Measurements from ENCODE around the gene IFI6.
"Not testable (repeated sequence)": the region's sequence is repeated elsewhere in the genome, so short reads cannot be mapped to it uniquely, and the experiment has no call there.

The IFI6 gene

DNA sequence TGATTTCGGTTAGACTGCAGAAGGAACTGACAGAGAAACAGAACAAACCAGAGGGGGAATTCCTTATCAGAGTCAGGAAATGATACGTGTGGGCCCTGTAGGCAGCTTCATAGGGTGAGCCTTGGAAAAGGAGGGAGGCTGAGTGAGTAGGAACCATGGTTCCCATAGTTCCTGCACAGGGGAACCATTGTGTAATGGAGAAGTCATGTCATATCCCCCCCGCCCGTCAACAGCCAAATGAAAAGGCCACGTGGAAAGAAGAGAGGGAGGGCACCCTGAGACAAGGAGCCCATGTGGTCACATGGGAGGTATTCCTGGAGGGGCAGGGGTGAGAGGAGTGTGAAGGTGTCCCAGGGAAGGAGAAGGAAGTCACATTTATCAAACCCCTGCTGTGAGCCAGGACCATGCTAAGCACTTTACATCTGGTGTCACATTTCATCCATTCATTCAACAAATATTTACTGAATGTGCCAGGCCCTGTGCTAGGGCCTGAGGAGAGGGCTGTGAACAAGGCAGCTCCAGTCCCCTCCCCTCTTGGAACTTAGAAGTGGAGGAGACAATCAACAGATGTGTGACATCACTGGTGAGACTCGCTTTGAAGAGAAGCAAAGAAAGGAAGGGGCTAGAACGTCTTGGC lies 21.3 kb downstream of the IFI6 start:
- DNase-seq (ENCODE audit: low read depth in 2 of 2) = no peak

DNA sequence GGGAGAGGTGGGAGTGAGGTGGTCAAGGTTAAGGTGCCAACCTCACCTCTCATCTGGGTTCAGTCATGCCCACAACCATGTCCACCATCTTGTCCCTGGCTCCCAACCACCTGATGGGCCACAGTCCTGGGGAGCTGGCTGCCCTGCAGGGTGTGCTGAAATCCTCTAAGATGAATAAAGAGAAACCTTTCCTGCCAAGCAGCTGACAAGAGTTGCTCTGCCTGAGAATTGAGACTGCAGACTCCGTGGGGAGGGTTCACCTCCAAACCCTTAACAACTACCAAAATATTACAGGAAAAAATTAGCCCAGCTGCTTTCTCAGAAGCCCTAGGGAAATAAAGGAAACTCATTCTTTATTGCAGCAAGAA lies 21.8 kb downstream of the IFI6 start:
- no peak for DNase-seq (ENCODE audit: low read depth in 2 of 2)

DNA sequence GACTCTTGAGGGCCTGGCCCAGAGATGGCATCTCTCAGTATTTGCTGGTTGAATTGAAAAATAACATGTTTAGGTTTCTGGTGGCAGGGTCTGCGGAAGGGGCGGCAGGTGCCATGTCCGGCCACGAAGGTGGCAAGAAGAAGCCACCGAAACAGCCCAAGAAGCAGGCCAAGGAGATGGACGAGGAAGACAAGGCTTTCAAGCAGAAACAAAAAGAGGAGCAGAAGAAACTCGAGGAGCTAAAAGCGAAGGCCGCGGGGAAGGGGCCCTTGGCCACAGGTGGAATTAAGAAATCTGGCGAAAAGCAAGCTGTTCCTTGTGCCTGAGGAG lies 22.7 kb downstream of the IFI6 start:
- DNase-seq (ENCODE audit: low read depth in 2 of 2) = no peak

DNA sequence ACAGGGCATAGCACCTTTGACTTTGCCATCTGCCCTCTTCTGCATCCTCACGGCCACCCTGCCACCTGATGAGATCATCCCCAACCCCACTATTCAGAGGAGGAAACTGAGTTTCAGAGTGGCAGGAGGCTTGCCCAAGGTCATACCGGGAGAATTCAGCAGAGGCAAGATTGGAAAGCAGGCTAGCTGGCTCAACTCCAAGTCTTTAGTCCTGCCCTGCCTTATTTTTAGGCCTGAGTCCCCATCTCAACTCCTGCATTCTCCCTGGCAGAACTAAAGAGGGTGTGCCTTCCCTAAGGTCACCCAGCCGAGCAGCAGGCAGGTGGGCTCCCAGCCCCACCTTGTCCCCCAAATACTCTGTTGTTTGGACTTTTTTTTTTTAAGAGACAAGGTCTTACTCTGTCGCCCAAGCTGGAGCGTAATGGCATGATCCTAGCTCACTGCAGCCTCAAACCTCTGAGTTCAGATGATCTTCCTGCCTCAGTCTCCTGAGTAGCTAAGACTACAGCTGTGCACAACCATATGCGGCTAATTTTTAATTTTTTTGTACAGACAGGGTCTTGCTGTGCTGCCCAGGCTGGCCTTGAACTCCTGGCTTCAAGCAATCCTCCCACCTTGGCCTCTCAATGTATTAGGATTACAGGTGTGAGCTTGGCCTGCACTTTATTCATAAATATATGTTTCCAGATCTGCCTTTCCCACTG lies 23.2 kb downstream of the IFI6 start:
- no peak for DNase-seq (ENCODE audit: low read depth in 2 of 2)

DNA sequence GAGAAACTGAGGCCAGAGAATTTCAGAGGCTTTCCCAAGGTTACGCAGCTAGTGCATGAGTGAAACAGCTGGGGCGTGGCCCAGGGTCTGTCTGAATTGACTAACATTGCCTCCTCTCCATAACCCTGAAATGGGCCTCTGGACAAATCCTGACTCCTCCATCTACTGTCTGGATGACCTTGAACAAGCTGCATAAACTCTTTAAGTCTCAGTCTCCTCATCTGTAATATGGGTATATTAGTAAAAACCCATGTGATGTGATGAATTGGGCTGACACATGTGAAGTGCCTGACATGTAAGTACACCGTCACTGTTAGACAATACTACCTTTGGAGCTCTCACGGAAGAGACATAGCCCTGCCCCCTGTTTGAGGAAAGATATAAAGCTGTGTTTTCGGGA lies 24.7 kb downstream of the IFI6 start:
- no peak for DNase-seq (ENCODE audit: low read depth in 2 of 2)

DNA sequence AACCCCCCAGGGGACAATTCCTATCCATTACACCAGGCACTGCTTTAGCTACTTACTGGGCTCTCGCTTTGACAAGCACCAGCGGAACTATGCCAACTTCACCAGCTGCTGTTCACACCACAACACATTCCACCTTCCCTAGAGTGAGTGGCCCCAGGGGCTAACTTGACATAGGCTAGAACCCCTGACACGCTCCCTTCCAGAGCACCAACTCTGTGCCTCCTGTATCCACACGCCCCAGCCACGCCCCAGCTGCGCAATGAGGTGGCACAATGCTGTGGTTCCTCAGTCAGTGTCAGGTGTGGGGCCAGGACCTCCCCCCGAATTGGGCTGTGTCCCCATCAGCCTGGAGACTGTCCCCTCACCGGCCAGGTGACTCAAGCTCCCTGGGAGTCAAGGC lies 25.3 kb downstream of the IFI6 start:
- no peak for DNase-seq (ENCODE audit: low read depth in 2 of 2)

DNA sequence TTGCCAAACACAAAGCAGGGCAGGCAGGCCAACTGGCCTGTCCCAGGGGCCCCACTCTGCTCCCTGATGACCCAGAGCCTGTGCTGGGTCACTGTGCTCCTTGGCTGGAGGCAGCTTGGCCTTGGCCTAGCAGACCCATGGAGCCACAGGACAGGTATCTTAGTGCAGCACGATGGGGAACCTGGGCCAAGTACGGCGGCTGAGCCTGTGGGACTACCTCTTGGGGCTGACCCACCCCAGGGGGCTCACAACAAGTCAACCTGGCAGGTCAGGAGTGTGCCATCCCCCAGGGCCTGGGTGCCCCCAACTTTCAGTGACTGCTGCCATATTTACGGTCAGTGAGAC lies 26.9 kb downstream of the IFI6 start:
- DNase-seq (ENCODE audit: low read depth in 2 of 2) = no peak

DNA sequence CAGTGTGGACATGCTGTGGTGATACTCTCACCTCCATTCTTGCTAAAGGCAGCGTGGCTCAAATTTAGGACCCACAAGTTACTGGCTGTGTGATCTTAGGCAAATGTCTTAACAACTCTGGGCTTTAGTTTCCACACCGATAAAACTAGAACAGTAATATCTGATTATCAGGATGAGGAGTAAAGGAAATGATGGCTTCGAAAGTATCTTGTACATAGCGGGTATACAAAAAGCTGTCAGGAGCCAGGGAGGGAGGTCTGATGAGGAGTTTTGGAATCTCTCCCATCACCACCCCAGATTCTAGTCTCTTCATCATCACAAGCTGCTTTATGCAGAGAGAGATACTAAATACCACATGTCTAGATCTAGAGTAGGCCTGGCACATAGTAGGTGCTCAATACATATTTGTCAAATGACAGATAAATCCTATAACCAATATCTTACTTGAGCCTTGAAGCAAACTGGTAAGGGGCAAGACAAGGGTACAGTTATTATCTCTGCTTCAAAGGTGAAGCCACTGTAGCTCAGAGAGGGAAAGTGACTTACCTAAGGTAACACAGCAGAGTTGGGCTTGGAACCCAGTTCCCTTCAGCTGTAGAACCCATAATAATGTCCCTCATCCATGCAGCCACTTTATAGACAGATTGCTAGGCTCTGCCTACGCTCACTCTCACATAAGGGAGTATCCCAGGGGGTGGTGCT lies 27.5 kb downstream of the IFI6 start:
- no peak for DNase-seq (ENCODE audit: low read depth in 2 of 2)

DNA sequence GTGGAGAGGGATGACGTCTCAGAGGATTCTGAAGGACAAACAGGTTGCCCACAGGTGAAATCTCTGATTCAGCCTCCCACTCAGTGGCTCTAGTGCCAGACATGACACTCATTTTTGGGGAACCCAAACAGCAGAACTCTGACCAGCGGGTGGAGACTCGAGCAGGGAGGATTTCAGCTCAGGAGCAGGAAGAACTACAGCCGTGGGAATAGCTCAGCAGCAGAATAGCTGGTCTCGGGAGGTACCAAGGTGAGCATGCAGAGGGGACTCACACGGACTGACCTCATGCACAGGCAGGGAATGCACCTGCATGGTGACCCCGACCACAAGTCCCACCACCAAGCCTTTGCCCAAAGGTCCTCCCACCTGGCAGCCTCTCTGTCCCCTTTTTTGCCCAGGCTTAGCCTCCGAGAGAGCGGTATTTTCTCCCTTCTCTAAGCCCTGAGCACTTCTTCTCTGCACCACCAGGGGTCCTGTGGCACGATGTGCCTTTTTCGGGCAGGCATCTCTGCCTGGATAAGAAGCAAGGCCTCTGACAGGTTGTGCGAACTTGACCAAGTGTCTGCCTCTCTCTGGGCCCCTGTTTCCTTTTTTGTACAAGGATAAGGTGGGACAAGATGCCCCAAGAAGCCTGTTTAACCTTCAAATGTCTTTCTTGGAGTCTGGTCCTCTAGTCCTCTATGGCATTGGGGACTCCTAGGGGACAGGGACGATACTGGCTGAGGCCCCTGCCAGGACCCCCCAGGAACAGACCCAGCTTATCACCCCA lies 28.2 kb downstream of the IFI6 start:
- DNase-seq (ENCODE audit: low read depth in 2 of 2) = peak in 1 of 2 donors; percentile 45

DNA sequence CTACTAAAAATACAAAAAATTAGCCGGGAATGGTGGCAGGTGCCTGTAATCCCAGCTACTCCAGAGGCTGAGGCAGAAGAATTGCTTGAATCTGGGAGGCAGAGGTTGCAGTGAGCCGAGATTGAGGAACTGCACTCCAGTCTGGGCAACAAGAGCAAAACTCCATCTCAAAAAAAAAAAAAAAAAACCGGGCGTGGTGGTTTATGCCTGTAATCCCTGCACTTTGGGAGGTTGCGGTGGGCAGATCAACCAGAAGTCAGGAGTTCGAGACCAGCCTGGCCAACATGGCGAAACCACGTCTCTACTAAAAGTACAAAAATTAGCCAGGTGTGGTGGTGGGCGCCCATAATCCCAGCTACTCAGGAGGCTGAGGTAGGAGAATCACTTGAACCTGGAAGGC lies 31.5 kb downstream of the IFI6 start:
- not testable (repeated sequence) for DNase-seq (ENCODE audit: low read depth in 2 of 2)

DNA sequence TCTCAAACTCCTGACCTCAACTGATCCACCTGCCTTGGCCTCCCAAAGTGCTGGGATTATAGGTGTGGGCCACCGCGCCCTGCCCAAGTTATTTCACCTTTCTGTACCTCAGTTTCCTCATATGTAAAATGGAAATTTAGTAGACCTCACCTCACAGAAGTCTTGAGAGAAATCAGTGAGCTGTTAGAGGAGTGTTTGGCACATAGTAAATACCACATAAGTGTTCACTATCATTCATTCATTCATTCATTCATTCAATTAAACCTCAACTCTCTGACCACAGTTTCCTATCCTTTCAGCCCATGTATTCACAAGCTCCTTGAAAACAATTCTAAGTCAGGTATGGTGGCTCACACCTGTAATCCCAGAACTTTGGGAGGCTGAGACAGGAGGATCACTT lies 33.2 kb downstream of the IFI6 start:
- no peak for DNase-seq (ENCODE audit: low read depth in 2 of 2)

DNA sequence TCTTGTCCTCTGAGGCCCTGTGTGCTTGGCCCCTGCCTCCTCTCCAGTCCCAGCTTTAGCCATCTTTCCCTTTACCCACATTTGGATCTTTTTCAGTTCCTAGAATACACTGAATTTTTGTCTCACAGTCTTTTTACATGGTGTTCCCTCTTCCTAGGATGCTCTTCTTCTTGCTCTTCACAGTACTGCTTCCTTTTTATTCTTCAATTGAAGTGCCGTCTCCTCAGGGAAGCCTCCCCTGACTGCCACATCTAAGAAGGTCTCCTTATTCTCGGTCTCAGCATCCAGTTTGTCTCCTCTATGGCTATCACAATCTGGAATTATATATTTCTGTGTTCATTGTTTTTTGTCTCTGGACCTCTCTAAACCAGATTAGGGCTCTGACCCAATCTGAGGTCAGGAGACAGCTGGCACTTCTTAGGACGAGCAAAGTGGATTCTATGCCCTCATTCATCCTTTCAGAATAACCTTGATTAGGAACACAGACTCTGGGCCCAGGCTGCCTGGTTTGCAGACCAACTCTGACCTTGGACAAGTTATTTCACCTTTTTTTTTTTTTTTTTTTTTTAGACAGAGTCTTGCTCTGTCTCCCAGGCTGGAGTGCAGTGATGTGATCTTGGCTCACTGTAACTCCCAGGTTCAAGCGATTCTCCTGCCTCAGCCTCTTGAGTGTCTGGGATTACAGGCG lies 33.8 kb downstream of the IFI6 start:
- DNase-seq (ENCODE audit: low read depth in 2 of 2) = no peak

DNA sequence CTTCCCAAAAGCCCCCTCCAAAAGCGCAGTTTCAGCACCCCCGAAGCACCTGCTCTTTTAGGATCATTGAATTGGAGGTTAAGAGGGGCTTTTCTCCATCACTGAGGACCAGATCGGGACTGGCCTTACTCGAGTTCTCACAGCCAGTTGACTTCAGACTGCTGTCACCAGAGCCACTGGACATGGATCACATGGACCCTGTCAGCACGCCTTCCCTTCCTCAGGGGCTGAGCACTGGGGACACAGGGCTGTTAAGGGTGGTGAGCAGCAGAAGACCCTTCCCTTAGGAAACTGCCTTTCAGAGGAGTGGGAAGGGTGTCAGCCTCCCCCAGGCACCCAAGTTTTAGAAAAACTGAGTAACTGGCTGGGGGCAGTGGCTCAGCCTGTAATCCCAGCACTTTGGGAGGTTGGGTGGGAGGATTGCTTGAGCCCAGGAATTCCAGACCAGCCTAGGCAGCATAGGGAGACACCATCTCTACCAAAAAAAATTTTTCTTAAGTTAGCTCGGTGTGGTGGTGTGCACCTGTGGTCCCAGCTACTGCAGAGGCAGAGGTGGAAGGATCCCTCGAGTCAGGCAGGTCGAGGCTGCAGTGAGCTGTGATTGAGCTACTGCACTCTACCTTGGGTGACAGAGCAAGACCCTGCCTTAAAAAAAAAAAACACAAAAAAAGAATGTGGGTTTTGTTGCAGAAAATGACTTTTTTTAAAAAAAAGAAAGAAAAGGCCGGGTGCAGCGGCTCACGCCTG lies 36.4 kb downstream of the IFI6 start:
- no peak for DNase-seq (ENCODE audit: low read depth in 2 of 2)

DNA sequence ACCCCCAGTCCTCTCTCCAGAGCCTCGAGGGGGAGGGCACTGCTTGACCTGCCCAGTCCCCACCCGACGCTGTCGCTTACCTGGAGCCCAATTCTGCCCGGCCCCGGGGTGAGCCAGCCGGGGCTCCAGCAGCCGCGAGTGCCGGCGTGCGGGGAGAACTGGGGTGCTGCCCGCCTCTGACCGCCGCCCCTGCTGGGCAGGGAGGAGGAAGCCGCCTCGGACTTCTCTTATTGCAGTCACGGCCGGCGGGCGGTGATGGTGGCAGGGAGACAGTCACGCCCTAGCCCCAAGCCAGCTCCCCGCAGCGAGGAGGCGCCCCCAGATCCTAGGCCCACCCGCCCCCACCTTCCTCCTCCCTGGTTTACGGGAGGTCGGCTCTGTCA lies 37.0 kb downstream of the IFI6 start, which contains the start of gene FGR:
Gene FGR (minus strand): TSS at position 201 of the 383 bp plus-strand sequence. CDS start 11,269 bp downstream, outside the sequence.
- no peak for DNase-seq (ENCODE audit: low read depth in 2 of 2)

DNA sequence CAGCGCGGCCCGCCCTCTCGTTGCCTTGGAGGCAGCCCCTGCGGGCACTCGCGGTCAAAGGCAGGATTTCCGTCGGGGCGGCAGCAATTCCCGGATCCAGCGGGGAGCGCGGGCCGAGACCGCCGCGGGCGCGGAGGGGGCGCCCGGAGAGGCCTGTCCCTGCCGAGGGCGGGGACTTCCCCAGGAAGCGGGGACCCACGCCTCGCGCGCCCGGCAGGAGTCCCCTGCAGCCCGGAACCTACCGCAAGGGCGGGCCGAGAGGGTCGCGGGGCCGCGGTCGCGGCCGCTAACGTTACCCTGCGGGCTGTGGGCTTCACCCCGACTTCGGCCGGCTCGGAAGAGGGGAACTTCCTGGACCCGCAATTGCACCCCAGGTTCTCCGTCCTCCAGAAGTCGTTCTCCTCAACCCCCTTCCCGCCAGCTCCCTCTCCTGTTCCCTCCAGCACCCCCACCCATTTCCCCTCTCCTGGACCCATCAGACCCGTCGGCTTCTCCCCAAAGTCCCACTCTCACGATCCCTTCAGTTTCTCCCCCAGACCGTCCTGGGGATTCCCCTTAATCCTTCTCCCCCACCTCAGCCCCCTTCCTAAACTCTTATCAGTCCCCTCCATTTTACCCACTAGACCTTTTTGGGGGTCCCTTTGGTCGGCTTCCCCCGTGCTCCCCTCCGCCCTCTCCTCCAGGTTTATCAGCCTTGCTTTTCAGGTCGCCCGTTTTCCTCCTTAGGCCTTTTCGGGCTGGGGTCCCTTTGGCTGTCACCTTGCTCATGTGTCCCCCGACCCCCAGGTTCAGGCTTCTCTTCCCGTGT lies 37.6 kb downstream of the IFI6 start:
- no peak for DNase-seq (ENCODE audit: low read depth in 2 of 2)

DNA sequence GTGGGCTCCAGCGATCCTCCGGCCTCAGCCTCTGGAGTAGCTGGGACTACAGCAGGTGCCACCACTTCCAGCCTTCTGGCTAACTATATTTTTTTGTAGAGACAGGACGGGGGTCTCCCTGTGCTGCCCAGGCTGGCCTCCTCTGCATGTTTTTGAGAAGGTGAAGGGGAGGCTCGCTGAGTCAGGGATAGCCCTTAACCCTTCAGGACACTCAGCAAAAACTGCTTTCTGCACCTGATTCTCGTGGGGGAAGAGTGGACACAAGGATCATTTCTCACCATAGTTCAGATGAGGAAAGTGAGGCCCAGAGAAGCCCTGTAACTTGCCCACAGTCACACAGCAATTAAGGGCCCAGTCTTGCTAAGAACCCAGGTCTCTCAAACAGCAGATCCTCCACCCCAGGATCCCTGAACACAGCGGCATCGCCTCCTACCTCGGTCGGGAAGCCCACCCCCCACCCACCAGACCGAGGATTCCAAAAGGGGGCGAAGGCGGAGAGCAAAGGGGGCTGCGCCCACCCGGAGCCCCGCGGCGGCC lies 38.3 kb downstream of the IFI6 start:
- no peak for DNase-seq (ENCODE audit: low read depth in 2 of 2)

DNA sequence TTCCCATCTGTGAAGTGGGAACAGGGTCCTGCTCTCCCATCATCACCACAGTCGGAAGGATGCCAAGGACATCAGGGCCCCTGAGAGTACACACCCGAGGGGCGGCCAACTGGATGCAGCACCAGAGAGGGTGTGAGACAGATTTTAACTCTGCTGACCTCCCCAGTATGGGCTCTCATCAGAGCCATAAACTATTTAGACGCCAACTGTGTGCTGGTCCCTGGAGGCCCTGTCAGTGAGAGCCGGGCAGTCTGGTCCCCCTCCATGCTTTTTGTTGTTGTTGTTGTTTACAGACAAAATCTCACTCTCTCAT lies 38.7 kb downstream of the IFI6 start:
- DNase-seq (ENCODE audit: low read depth in 2 of 2) = no peak

DNA sequence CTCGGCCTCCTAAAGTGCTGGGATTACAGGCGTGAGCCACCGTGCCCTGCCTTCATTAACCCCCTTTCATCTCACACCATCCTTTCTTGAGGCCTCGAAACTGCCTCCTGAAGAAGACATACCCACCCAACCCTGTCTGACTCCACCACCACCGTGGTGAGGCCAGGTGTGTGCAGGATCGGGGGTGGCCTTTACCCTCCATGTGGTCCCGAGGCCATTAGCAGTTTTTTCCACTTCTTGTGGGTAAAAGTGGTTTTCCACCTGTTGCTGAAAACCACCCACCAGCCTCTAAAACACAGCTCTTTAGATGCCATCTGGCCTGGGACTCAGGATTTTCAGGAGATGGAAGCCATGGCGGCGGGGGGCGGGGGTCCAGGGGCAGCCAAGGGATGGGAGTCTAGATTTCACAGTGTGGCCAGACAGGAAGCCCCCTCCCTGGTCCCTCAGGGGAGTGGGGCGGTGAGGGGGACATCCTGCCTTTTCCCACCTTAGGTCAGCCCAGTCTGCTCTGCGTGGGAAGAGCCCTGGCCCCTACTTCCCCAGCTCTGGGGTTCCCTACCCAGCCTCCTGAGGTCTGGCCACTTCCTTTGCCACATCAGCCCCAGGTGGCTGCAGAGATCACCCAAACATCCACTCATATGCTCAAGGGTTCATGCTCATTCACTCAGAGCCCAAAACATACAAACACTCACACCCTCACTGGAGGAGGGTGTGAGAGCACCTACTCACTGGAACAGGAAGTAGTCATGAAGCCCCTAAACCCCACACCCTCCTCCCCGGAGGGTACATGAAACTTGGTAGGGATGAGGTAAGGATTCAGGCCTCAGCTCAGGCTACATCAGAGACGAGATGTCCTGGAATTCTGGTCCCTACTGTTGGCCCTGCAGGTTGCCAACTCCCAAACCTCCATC lies 39.4 kb downstream of the IFI6 start:
- no peak for DNase-seq (ENCODE audit: low read depth in 2 of 2)

DNA sequence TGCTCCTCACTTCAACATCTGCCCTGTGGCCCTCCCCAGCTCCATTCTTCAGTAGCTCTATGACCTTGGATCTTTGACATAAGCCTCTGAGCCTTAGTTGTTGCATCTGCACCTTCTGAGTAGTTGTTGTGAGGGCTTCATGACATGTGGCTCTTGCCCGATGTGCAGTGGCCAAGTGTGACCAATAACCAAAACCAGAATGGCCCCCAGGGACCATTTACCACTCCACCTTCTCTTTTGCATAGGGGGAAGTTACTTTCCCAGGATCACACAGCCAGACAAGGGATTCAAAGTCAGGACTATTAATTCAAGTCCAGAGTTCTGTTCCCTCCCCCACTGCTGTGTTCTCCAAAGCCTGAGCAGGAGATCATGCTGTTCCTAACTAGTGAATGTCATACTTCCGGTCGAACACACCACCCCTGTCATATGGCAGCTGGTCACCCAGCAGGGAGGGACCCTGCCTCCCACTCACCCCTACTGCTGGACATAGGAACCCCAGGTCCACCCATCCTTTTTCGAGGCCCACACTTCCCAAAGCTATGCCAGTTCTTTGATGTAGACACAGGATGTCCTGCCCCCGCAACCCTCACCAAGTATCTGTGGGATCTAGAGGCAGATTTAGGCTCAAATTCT lies 41.0 kb downstream of the IFI6 start:
- DNase-seq (ENCODE audit: low read depth in 2 of 2) = no peak

Measured in stimulated activated CD4-positive, alpha-beta T cell treated with anti-CD3 and anti-CD28 coated beads, Interleukin-1b, Interleukin-23, amount 100 ng/mL, for 1 hour (primary cell).